ENCODE measurements around the gene POLR3K. TPM values are rescaled to one million over a fixed set of nuclear protein-coding genes. Genes with fewer than 3 reads are reported as not detected.

The POLR3K gene
- total RNA-seq, 2 donors from 2014 or later, result 8.5 to 23.6 TPM

DNA sequence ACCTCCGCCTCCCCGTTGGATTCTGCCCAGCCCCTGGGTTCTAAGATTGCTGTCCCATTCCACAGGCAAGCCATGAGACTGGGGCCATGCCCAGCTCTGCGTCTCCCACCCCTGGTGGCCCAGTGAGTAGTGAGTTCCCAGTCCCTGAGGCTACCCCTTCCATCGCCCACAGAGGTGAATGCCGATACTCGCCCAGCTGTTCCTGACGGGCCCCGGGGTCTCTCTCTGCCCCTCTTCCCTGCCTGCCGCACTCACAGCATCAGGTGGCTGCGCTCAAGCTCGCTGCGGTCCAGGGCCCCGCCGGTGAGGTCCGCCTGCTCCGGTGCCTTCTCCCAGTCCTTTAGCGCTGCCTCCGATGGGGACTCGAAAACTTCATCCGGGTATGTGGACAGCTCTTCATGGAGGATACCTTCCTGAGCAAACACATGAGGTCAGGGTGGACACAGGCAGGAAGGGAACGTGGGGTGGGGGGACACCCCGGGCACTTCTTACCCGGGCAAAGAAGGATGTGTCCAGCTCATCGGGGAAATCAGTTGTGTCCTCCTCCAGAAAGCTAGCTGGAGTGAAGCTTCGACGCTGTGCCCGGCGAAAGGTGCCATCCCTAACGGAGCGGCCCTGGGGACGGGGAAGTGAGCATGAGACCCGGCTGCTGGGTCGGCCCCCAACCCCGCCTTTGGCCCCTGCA, 9.0 kb upstream of the POLR3K start:
- no peak for DNase-seq
- H3K36me3 ChIP-seq, result no peaks in the 10 kb centered on the region
- H3K4me1 ChIP-seq, result no peaks in the 10 kb centered on the region
- TF ChIP-seq, protein P1, sequence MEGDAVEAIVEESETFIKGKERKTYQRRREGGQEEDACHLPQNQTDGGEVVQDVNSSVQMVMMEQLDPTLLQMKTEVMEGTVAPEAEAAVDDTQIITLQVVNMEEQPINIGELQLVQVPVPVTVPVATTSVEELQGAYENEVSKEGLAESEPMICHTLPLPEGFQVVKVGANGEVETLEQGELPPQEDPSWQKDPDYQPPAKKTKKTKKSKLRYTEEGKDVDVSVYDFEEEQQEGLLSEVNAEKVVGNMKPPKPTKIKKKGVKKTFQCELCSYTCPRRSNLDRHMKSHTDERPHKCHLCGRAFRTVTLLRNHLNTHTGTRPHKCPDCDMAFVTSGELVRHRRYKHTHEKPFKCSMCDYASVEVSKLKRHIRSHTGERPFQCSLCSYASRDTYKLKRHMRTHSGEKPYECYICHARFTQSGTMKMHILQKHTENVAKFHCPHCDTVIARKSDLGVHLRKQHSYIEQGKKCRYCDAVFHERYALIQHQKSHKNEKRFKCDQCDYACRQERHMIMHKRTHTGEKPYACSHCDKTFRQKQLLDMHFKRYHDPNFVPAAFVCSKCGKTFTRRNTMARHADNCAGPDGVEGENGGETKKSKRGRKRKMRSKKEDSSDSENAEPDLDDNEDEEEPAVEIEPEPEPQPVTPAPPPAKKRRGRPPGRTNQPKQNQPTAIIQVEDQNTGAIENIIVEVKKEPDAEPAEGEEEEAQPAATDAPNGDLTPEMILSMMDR (IDR thresholded peaks at IDR 0.05), result no peak
- no peaks in the 10 kb centered on the region for H3K9me3 ChIP-seq
- intact Hi-C loops (cut with DNase I), result no loop called here
- H3K27me3 ChIP-seq, result no peaks in the 10 kb centered on the region
- H3K27ac ChIP-seq, result no peak overlapping the region
- no peak overlapping the region for H3K9ac ChIP-seq (ENCODE audit: low read depth in 2 of 2, low read length in 2 of 2)
- no peak overlapping the region for H3K4me3 ChIP-seq

DNA sequence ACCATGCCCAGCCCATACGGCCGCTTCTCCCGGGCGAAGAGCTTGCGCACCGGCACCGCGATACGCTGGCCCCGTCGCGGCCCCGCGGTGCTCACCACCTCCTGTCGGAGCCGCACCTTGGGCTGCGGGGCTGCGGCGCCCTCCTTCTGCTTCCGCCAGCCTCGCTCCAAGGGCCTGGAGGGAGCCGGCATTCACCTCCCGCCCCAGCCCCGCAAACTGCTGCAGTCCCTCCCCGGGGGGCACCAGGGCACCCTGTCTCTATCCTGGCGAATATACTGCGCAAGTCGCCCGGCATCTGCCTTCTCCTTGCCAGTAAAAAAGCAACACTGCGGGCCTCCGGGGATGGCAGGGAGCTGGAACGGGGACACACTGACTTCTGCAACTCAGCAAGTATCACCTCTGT, 8.5 kb upstream of the POLR3K start:
- no peak for DNase-seq
- H3K9ac ChIP-seq (ENCODE audit: low read depth in 2 of 2, low read length in 2 of 2), result no peak overlapping the region
- no peaks in the 10 kb centered on the region for H3K4me1 ChIP-seq
- no peaks in the 10 kb centered on the region for H3K36me3 ChIP-seq
- intact Hi-C loops (cut with DNase I), result no loop called here
- H3K27me3 ChIP-seq, result no peaks in the 10 kb centered on the region
- no peaks in the 10 kb centered on the region for H3K9me3 ChIP-seq
- TF ChIP-seq, protein P1 (IDR thresholded peaks at IDR 0.05), result no peak
- H3K4me3 ChIP-seq, result no peak overlapping the region
- H3K27ac ChIP-seq, result no peak overlapping the region

DNA sequence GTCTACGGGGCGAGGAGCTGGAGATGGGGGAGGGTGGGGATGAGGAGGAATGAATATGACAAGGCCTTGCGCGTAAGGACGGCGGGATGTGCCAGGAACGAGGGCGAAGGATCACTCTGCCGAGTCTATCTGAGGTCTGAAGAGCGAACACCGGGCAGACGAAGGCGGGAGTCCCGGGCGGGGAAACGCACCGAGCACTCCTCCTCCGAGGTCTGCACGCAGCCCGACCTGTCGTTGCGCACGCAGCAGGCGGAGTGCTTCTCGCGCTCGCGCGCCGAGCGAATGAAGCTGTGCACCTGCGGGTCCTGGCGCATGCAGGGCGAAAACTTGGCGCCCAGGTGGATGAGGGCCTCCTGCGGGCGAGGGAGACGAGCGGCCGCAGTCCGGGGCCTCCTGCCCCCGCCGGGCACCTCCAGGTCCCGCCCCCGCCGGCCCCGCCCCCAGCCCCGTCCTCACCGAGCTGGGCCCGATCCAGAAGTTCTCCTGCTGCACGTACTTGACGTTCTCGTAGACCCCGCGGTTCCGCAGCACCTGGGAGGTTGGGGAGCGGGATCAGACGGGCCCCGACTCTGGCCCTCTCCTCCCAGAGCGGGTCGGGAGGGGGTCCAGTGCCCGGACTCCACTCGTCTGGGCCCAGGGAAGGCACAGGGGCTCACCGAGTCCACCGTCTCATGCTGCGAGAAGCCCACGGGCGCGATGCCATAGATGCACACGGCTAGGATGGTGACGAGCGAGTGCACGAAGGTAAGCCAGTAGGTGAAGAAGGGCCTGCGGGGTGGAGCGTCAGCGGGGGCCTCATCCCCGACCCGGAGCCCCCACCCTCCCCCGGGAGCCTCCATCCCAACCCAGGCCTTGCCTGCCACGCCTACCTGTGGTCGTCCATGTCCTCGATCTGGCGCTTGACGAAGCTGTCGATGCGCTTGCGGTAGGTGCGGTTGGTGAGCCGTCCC, 7.8 kb upstream of the POLR3K start:
- intact Hi-C loops (cut with DNase I), result no loop called here
- Histone ChIP-seq H3K9ac (ENCODE audit: low read depth in 2 of 2, low read length in 2 of 2) (no peak overlapping the region), H3K36me3 (no peaks in the 10 kb centered on the region), H3K27ac (no peak overlapping the region), H3K4me3 (no peak overlapping the region), H3K27me3 (no peaks in the 10 kb centered on the region), H3K4me1 (no peaks in the 10 kb centered on the region), H3K9me3 (no peaks in the 10 kb centered on the region)
- DNase-seq, result no peak
- TF ChIP-seq, protein P1 (IDR thresholded peaks at IDR 0.05), result no peak

DNA sequence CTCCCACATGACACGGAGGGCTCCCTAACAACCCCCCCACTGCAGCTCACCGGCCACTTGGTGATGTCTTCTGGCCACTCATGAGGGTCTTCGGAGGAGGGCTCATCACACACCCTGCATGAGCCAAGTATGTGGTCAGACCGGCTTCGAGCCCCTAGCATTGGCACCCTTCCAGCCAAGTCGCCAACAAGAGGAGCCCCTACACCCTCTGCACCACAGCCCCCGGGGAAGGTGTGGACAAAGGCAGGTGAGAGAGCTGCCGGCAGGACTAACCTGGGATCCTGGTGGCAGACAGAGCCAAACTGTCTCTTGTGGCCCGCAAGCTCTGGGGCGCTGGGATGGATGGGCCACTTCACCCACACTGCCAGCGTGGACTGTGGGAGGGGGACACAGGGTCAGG, 6.8 kb upstream of the POLR3K start:
- H3K27me3 ChIP-seq, result no peaks in the 10 kb centered on the region
- no peaks in the 10 kb centered on the region for H3K9me3 ChIP-seq
- H3K36me3 ChIP-seq, result no peaks in the 10 kb centered on the region
- no peaks in the 10 kb centered on the region for H3K4me1 ChIP-seq
- intact Hi-C loops (cut with DNase I), result no loop called here
- H3K27ac ChIP-seq, result no peak overlapping the region
- H3K9ac ChIP-seq (ENCODE audit: low read depth in 2 of 2, low read length in 2 of 2), result no peak overlapping the region
- H3K4me3 ChIP-seq, result no peak overlapping the region
- no peak for DNase-seq
- TF ChIP-seq, protein P1 (IDR thresholded peaks at IDR 0.05), result no peak

DNA sequence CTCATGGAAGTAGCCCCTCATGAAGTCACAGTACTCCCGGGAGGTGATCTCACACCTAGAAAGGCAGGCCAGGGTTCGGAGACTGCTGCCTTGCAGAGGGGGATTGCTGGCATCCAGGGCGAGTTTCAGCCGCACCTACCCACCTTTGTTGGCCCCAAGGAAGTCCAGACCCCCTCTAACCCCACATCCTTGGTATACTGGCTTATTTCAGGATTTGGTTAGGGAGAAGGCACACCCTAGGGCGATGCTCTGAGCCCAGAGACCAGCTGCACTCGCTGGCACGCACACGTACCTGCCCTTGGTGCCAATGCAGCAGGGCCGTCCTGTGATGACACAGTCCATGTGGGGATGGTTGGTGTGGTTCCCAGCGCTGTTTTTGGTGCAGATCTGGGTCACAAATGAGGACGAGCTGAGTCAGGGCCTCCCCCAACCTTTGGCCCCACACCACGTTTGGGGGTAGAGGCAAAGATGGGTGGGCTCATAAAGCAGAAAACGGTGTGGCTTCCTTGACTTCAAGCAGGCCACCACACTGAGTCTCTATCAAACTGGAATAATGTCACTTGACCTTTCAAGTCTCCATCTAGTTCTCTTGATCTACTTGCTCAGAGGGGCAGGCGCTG, 6.1 kb upstream of the POLR3K start:
- intact Hi-C loops (cut with DNase I), result no loop called here

More for the DNA sequence above, 6.1 kb upstream of the POLR3K start:
- Histone ChIP-seq H3K4me3 (no peak overlapping the region), H3K9ac (ENCODE audit: low read depth in 2 of 2, low read length in 2 of 2) (no peak overlapping the region), H3K36me3 (no peaks in the 10 kb centered on the region), H3K27ac (no peak overlapping the region), H3K9me3 (no peaks in the 10 kb centered on the region), H3K4me1 (no peaks in the 10 kb centered on the region), H3K27me3 (no peaks in the 10 kb centered on the region)
- DNase-seq, result no peak
- TF ChIP-seq, protein P1 (IDR thresholded peaks at IDR 0.05), result no peak
